SKM-1 (cell line): ENCODE measurements around the gene DNAJB14.

Source experiments
- DNase-seq: peaks from one replicate; lab custom pipeline; 2025; ENCODE audit not compliant: unreplicated experiment; lab: John Stamatoyannopoulos, UW

Gene DNAJB14

GRCh38 chr4:99872570-99872969 lies 73.8 kb downstream of the DNAJB14 start:
- DNase-seq: no peak

- no peak for DNase-seq
These were observed 78.3 kb downstream of the DNAJB14 start for GRCh38 chr4:99868126-99868596.

GRCh38 chr4:99863804-99864203 lies 82.6 kb downstream of the DNAJB14 start:
- DNase-seq: no peak

- peak; percentile 38 for DNase-seq
These were observed 85.1 kb downstream of the DNAJB14 start for GRCh38 chr4:99861120-99861905.

- no peak for DNase-seq
These were observed 85.9 kb downstream of the DNAJB14 start for GRCh38 chr4:99860521-99860920.

- DNase-seq: no peak
These were observed 86.8 kb downstream of the DNAJB14 start for GRCh38 chr4:99859618-99860017.

GRCh38 chr4:99857307-99857706 lies 89.1 kb downstream of the DNAJB14 start:
- DNase-seq: peak; percentile 82

- peak; percentile 93 for DNase-seq
These were observed 90.3 kb downstream of the DNAJB14 start for GRCh38 chr4:99856166-99856565.

GRCh38 chr4:99855678-99856077 lies 90.7 kb downstream of the DNAJB14 start:
- peak; percentile 89 for DNase-seq

GRCh38 chr4:99853999-99854398 lies 92.4 kb downstream of the DNAJB14 start:
- DNase-seq: no peak

- no peak for DNase-seq
These were observed 93.2 kb downstream of the DNAJB14 start for GRCh38 chr4:99853190-99853589.

GRCh38 chr4:99852199-99852749 lies 94.1 kb downstream of the DNAJB14 start:
- DNase-seq: no peak

- DNase-seq: no peak
These were observed 97.8 kb downstream of the DNAJB14 start for GRCh38 chr4:99848591-99849001.

GRCh38 chr4:99847362-99847976 lies 98.9 kb downstream of the DNAJB14 start:
- peak; percentile 67 for DNase-seq

- DNase-seq: no peak
These were observed 99.5 kb downstream of the DNAJB14 start for GRCh38 chr4:99846891-99847290.
